Smooth muscle cell (in vitro differentiated cells): ENCODE data around the gene NPBWR2. TPM values are rescaled to one million over a fixed set of nuclear protein-coding genes. Genes with fewer than 3 reads are reported as not detected.

ENCODE experiments used
- DNase-seq: peaks from one replicate; lab custom pipeline; 2025; ENCODE audit not compliant: unreplicated experiment; lab: John Stamatoyannopoulos, UW
- H2AFZ ChIP-seq: fragments of 200-600 bp; sonication (generic); 2 replicates; pipeline ENCODE4 v1.6.0; 2016; ENCODE audit warnings: antibody characterized with exemption, low read depth, mild to moderate bottlenecking
- H3F3A ChIP-seq: fragments of 200-600 bp; sonication (generic); 2 replicates; pipeline ENCODE4 v1.6.0; 2017; ENCODE audit warnings: antibody characterized with exemption, low read depth
- H3K27ac ChIP-seq: fragments of 200-600 bp; sonication (generic); 2 replicates; pipeline ENCODE4 v1.5.1; 2016; ENCODE audit warnings: low read depth, mild to moderate bottlenecking
- H3K27me3 ChIP-seq: fragments of 200-600 bp; sonication (generic); 2 replicates; pipeline ENCODE4 v1.6.1; 2016; ENCODE audit warnings: low read depth, mild to moderate bottlenecking
- H3K36me3 ChIP-seq: fragments of 200-600 bp; sonication (generic); 2 replicates; pipeline ENCODE4 v1.5.1; 2016; ENCODE audit warnings: low read depth
- H3K4me1 ChIP-seq: fragments of 200-600 bp; sonication (generic); 2 replicates; pipeline ENCODE4 v1.5.1; 2016; ENCODE audit warnings: low read depth
- H3K4me2 ChIP-seq: fragments of 200-600 bp; sonication (generic); 2 replicates; pipeline ENCODE4 v1.6.0; 2016; ENCODE audit warnings: mild to moderate bottlenecking
- H3K4me3 ChIP-seq: fragments of 200-600 bp; sonication (generic); 2 replicates; pipeline ENCODE4 v1.5.1; 2016; ENCODE audit warnings: mild to moderate bottlenecking
- H3K79me2 ChIP-seq: fragments of 200-600 bp; sonication (generic); 2 replicates; pipeline ENCODE4 v1.6.0; 2016; ENCODE audit warnings: low read depth, mild to moderate bottlenecking
- H3K9ac ChIP-seq: fragments of 200-600 bp; sonication (generic); 2 replicates; pipeline ENCODE4 v1.6.0; 2016; ENCODE audit warnings: low read depth
- H3K9me3 ChIP-seq: fragments of 200-600 bp; sonication (generic); replicated peaks from 2 replicates; pipeline ENCODE4 v1.5.1; 2016; ENCODE audit warnings: low read depth
- H4K20me1 ChIP-seq: fragments of 200-600 bp; sonication (generic); 2 replicates; pipeline ENCODE4 v1.6.0; 2016; ENCODE audit warnings: low read depth
- CTCF ChIP-seq: fragments of 200-600 bp; sonication (generic); IDR thresholded peaks from 2 replicates; pipeline ENCODE4 v1.5.1; 2017; ENCODE audit warnings: borderline replicate concordance, mild to moderate bottlenecking, antibody characterized with exemption; ENCODE audit not compliant: insufficient read depth, poor library complexity, severe bottlenecking
- WGBS: methylation state at CpG from one replicate; pipeline ENCODE4 v1.1.7; 2016; ENCODE audit warnings: low lambda C conversion rate; 5-methylcytosine and 5-hydroxymethylcytosine counted together
- polyA plus RNA-seq: library from polyadenylated mRNA; unstranded; fragments of >200 nt; fragmentation: Nextera tagmentation; extraction: Ambion mirVana; gene quantifications from 2 replicates; pipeline ENCODE4 v1.2.1, GENCODE V29; 2016
- total RNA-seq: library from RNA; depleted of rRNA; stranded (reverse); fragments of >200 nt; gene quantifications from 2 replicates; pipeline ENCODE4 v1.2.3, GENCODE V29; 2014

Gene NPBWR2
- total and polyA plus RNA-seq, 2 experiments from 2014 or later = not detected

- Histone ChIP-seq H3K36me3 (no peaks in the 10 kb centered on the region), H3K4me1 (peaks cover 21% of the 10 kb centered on the region), H3K9ac (no peak overlapping the region), H3K4me2 (no peak overlapping the region), H4K20me1 (no peaks in the 10 kb centered on the region), H3K27ac (no peak overlapping the region), H3F3A (no peaks in the 10 kb centered on the region), H3K79me2 (no peaks in the 10 kb centered on the region), H3K4me3 (no peak overlapping the region), H3K9me3 (no peaks in the 10 kb centered on the region), H2AFZ (no peak overlapping the region), H3K27me3 (no peaks in the 10 kb centered on the region)
- 46% methylated on average over 9 of the region's 9 CpGs for WGBS
- no peak for DNase-seq
- TF ChIP-seq CTCF = no peak
These were observed 35.2 kb upstream of the NPBWR2 start for GRCh38 chr20:64142590-64142989.

DNA sequence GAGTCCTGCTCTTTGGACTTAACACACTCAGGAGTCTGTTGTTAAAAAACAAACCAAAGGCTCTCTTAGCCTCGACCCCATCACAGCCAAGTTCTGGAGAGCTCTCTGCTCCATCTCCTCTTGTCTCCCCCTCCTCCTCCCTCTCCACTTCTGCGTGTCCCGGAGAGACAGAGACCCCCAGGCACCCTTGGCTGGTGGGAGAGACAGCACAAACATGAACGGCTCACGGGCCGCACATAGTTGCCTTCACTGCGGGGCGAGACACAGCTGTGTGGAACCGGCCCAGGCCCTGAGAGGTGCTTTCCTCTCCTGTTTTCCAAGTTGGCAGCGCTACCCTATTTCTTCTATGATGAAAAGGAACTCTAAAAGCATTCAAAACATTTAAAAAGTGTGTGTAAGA, 33.6 kb upstream of the NPBWR2 start:
- no peaks in the 10 kb centered on the region for H3K79me2 ChIP-seq
- WGBS = 87% methylated on average over 10 of the region's 10 CpGs
- H3K4me2 ChIP-seq = no peak overlapping the region
- H3K9ac ChIP-seq = no peak overlapping the region
- H4K20me1 ChIP-seq = no peaks in the 10 kb centered on the region
- H3K36me3 ChIP-seq = no peaks in the 10 kb centered on the region
- no peak overlapping the region for H3K27ac ChIP-seq
- H3K4me1 ChIP-seq = peaks cover 21% of the 10 kb centered on the region
- DNase-seq = no peak
- no peak overlapping the region for H3K4me3 ChIP-seq
- H3F3A ChIP-seq = no peaks in the 10 kb centered on the region
- no peaks in the 10 kb centered on the region for H3K27me3 ChIP-seq
- TF ChIP-seq CTCF = no peak
- H2AFZ ChIP-seq = no peak overlapping the region
- H3K9me3 ChIP-seq = no peaks in the 10 kb centered on the region

DNA sequence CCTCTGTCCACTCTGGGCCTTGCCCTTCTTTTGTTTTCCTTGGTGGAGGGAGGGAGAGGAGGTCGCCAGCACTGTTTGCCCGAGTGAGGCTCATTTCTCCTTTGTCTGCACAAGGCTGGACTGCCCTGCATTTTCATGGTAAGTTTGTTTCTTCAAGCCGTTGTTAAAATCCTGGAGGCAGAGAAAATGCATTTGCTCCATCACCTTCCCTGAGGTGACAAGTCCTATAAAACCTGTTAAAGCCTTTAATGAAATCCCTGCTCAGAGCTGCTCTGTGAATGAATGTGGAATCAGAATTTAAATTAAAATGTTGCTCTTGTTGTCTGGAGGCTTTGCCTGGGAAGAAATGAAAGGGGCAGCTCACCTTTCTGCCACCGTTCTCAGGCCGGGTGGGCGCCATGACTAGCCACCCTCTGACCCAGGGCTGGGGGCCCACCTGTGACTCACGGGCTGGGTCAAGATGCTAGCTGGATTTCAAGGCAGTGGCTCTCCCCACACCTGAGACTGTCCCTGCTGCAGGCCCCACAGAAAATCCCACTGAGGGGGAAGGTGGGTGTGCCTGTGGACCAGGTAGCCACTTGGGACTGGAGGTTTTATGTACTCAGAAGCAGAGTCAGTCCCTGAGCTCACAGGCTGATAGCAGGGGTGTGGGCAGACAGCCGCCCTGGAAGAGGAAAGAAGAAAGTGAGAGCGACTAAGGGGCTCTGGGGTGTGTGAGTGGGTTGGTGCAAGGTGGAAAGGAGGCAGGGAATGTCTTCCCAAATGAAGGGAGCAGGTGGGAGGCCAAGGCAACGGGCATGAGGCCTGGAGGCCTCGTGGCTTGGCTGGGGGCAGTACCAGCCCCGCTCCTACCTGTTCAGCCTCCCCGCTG, 32.9 kb upstream of the NPBWR2 start:
- Histone ChIP-seq H3K36me3 (no peaks in the 10 kb centered on the region), H4K20me1 (no peaks in the 10 kb centered on the region), H3K9ac (no peak overlapping the region), H3K4me1 (peaks cover 21% of the 10 kb centered on the region), H3K9me3 (no peaks in the 10 kb centered on the region), H3K4me3 (no peak overlapping the region), H3K27me3 (no peaks in the 10 kb centered on the region), H3K27ac (no peak overlapping the region), H2AFZ (no peak overlapping the region), H3K4me2 (no peak overlapping the region), H3K79me2 (no peaks in the 10 kb centered on the region), H3F3A (no peaks in the 10 kb centered on the region)
- DNase-seq = no peak
- 86% methylated on average over 13 of the region's 13 CpGs for WGBS
- TF ChIP-seq CTCF = no peak
